GM23248 (cell line): Measurements from ENCODE around the gene CADM1. TPM values are rescaled to one million over a fixed set of nuclear protein-coding genes. Genes with fewer than 3 reads are reported as not detected.

Source experiments
- DNase-seq: peaks from one replicate; pipeline ENCODE4 v3.0.0-alpha.2; 2015
- H2AFZ ChIP-seq: fragments of 200-600 bp; sonication (generic); 2 replicates; pipeline ENCODE4 v1.6.1; 2016; ENCODE audit warnings: antibody characterized with exemption
- H3F3A ChIP-seq: fragments of 200-600 bp; sonication (generic); 2 replicates; pipeline ENCODE4 v1.6.1; 2016; ENCODE audit warnings: mild to moderate bottlenecking, antibody characterized with exemption, mixed run types; ENCODE audit not compliant: insufficient read depth
- H3K27ac ChIP-seq: fragments of 200-600 bp; sonication (generic); 2 replicates; pipeline ENCODE4 v1.5.1; 2016; ENCODE audit warnings: mild to moderate bottlenecking
- H3K27me3 ChIP-seq: fragments of 200-600 bp; sonication (generic); replicated peaks from 2 replicates; pipeline ENCODE4 v1.6.1; 2016; ENCODE audit warnings: mild to moderate bottlenecking; ENCODE audit not compliant: insufficient read depth
- H3K36me3 ChIP-seq: fragments of 200-600 bp; sonication (generic); 2 replicates; pipeline ENCODE4 v1.6.1; 2016; ENCODE audit warnings: low read depth, mild to moderate bottlenecking
- H3K4me1 ChIP-seq: fragments of 200-600 bp; sonication (generic); 2 replicates; pipeline ENCODE4 v1.6.1; 2016; ENCODE audit warnings: mild to moderate bottlenecking; ENCODE audit not compliant: insufficient read depth
- H3K4me2 ChIP-seq: fragments of 200-600 bp; sonication (generic); one replicate; pipeline ENCODE4 v1.6.1; 2016; ENCODE audit warnings: mild to moderate bottlenecking; ENCODE audit not compliant: unreplicated experiment
- H3K4me3 ChIP-seq: fragments of 200-600 bp; sonication (generic); 2 replicates; pipeline ENCODE4 v1.5.1; 2016; ENCODE audit warnings: mild to moderate bottlenecking
- H3K79me2 ChIP-seq: fragments of 200-600 bp; sonication (generic); 2 replicates; pipeline ENCODE4 v1.6.1; 2016; ENCODE audit warnings: mild to moderate bottlenecking; ENCODE audit not compliant: insufficient read depth
- H3K9ac ChIP-seq: fragments of 200-600 bp; sonication (generic); 2 replicates; pipeline ENCODE4 v1.6.1; 2016; ENCODE audit warnings: mild to moderate bottlenecking
- H3K9me2 ChIP-seq: fragments of 200-600 bp; sonication (generic); 2 replicates; pipeline ENCODE4 v1.6.1; 2016; ENCODE audit warnings: mixed run types, mild to moderate bottlenecking, moderate library complexity; ENCODE audit not compliant: insufficient read depth
- H3K9me3 ChIP-seq: fragments of 200-600 bp; sonication (generic); one replicate; pipeline ENCODE4 v1.6.1; 2017; ENCODE audit warnings: low read depth
- H4K20me1 ChIP-seq: fragments of 200-600 bp; sonication (generic); 2 replicates; pipeline ENCODE4 v1.6.0; 2016; ENCODE audit not compliant: insufficient read depth
- EZH2 ChIP-seq: fragments of 200-600 bp; sonication (generic); IDR thresholded peaks from 2 replicates; pipeline ENCODE4 v1.6.1; 2018; ENCODE audit warnings: antibody characterized with exemption, mild to moderate bottlenecking; ENCODE audit not compliant: insufficient read depth, poor library complexity, severe bottlenecking
- EZH2phosphoT487 ChIP-seq: fragments of 200-600 bp; sonication (generic); IDR thresholded peaks from 2 replicates; pipeline ENCODE4 v1.6.1; 2018; ENCODE audit warnings: antibody characterized with exemption, moderate library complexity, mild to moderate bottlenecking, low read depth; ENCODE audit not compliant: insufficient read depth
- WGBS, 2 experiments: methylation state at CpG; one replicate each; pipeline ENCODE4 v1.1.6; 2015 to 2017; ENCODE audit warnings: low lambda C conversion rate in 2 of 2, low coverage in 1 of 2; ENCODE audit errors: missing lambda C conversion rate in 2 of 2; 5-methylcytosine and 5-hydroxymethylcytosine counted together
- in situ Hi-C: fragments of 300-500 bp; cut with MboI; formaldehyde crosslinking; loops from 2 replicates; pipeline ENCODE4 v1.15.0; 2020
- polyA plus RNA-seq: library from polyadenylated mRNA; unstranded; fragments of >200 nt; fragmentation: Nextera tagmentation; extraction: Ambion mirVana; gene quantifications from 2 replicates; pipeline ENCODE4 v1.2.1, GENCODE V29; 2016
- total RNA-seq: library from RNA; depleted of rRNA; stranded (reverse); fragments of >200 nt; shearing (Covaris generic); gene quantifications from 2 replicates; pipeline ENCODE4 v1.2.3, GENCODE V29; 2014

CADM1 gene
- total and polyA plus RNA-seq, 2 experiments from 2014 or later: 0.83 to 1.4 TPM

GRCh38 chr11:115226556-115226955 is 277.7 kb downstream of the CADM1 start:
- WGBS, 2 experiments: 5 to 10% methylated on average over 2 of the region's 2 CpGs
- H3K79me2 ChIP-seq: no peaks in the 10 kb centered on the region
- peak; percentile 68 for DNase-seq
- H3K9me3 ChIP-seq: no peaks in the 10 kb centered on the region
- H3K27me3 ChIP-seq: no peaks in the 10 kb centered on the region
- H3K9ac ChIP-seq: no peak overlapping the region
- no peaks in the 10 kb centered on the region for H4K20me1 ChIP-seq
- no peak overlapping the region for H2AFZ ChIP-seq
- no peaks in the 10 kb centered on the region for H3K9me2 ChIP-seq
- H3F3A ChIP-seq: peaks cover 17% of the 10 kb centered on the region
- H3K4me3 ChIP-seq: no peak overlapping the region
- no peak overlapping the region for H3K27ac ChIP-seq
- H3K36me3 ChIP-seq: no peaks in the 10 kb centered on the region
- TF ChIP-seq EZH2phosphoT487: no peak
- no peak for TF ChIP-seq EZH2
- H3K4me2 ChIP-seq: peak overlapping the region; percentile 22
- in situ Hi-C loops: no loop called here
- H3K4me1 ChIP-seq: peaks cover 27% of the 10 kb centered on the region

GRCh38 chr11:115224551-115224950 is 279.7 kb downstream of the CADM1 start:
- Histone ChIP-seq H3K9me2 (no peaks in the 10 kb centered on the region), H3K9ac (no peak overlapping the region), H3K79me2 (no peaks in the 10 kb centered on the region), H3F3A (peaks cover 17% of the 10 kb centered on the region), H4K20me1 (no peaks in the 10 kb centered on the region), H2AFZ (no peak overlapping the region), H3K4me2 (no peak overlapping the region), H3K4me1 (peaks cover 30% of the 10 kb centered on the region), H3K4me3 (no peak overlapping the region), H3K9me3 (no peaks in the 10 kb centered on the region), H3K36me3 (no peaks in the 10 kb centered on the region), H3K27ac (no peak overlapping the region), H3K27me3 (no peaks in the 10 kb centered on the region)
- WGBS, 2 experiments: 84 to 91% methylated on average over 4 of the region's 4 CpGs
- in situ Hi-C loops: no loop called here
- DNase-seq: no peak
- TF ChIP-seq EZH2 (no peak), EZH2phosphoT487 (no peak)

GRCh38 chr11:115222863-115223530 is 281.2 kb downstream of the CADM1 start:
- no peaks in the 10 kb centered on the region for H3K9me3 ChIP-seq
- in situ Hi-C loops: no loop called here
- peaks cover 30% of the 10 kb centered on the region for H3K4me1 ChIP-seq
- no peaks in the 10 kb centered on the region for H3K36me3 ChIP-seq
- H3K79me2 ChIP-seq: no peaks in the 10 kb centered on the region
- peak; percentile 4 for DNase-seq
- no peak overlapping the region for H2AFZ ChIP-seq
- no peak for TF ChIP-seq EZH2phosphoT487
- no peak for TF ChIP-seq EZH2
- peak overlapping the region; percentile 0 for H3K4me2 ChIP-seq
- no peaks in the 10 kb centered on the region for H3K9me2 ChIP-seq
- H3K9ac ChIP-seq: no peak overlapping the region
- no peaks in the 10 kb centered on the region for H4K20me1 ChIP-seq
- peaks cover 17% of the 10 kb centered on the region for H3F3A ChIP-seq
- H3K4me3 ChIP-seq: no peak overlapping the region
- 82 to 85% methylated on average over 5 of the region's 5 CpGs for WGBS, 2 experiments
- H3K27me3 ChIP-seq: no peaks in the 10 kb centered on the region
- H3K27ac ChIP-seq: no peak overlapping the region; the same call in 1 of the 2 replicates

GRCh38 chr11:115222218-115222862 is 281.9 kb downstream of the CADM1 start:
- no peak overlapping the region for H3K9ac ChIP-seq
- H3K79me2 ChIP-seq: no peaks in the 10 kb centered on the region
- no peak for TF ChIP-seq EZH2
- no peak for TF ChIP-seq EZH2phosphoT487
- H3K27ac ChIP-seq: no peak overlapping the region; the same call in 1 of the 2 replicates
- DNase-seq: peak; percentile 83
- peaks cover 14% of the 10 kb centered on the region for H3F3A ChIP-seq
- no peaks in the 10 kb centered on the region for H3K9me2 ChIP-seq
- H3K27me3 ChIP-seq: no peaks in the 10 kb centered on the region
- H2AFZ ChIP-seq: no peak overlapping the region
- no peaks in the 10 kb centered on the region for H3K36me3 ChIP-seq
- H3K4me2 ChIP-seq: peak overlapping the region; percentile 0
- H3K9me3 ChIP-seq: no peaks in the 10 kb centered on the region
- no peak overlapping the region for H3K4me3 ChIP-seq
- in situ Hi-C loops: no loop called here
- 10 to 16% methylated on average over 5 of the region's 5 CpGs for WGBS, 2 experiments
- H3K4me1 ChIP-seq: peaks cover 27% of the 10 kb centered on the region
- no peaks in the 10 kb centered on the region for H4K20me1 ChIP-seq
